Measurements from ENCODE around the gene CDK8.

Gene CDK8

GRCh38 chr13:26386026-26386425, 132.1 kb downstream of the CDK8 start:
- H3K4me3 ChIP-seq (ENCODE audit: low read depth, low read length), result no peak overlapping the region
- no peak for TF ChIP-seq CTCF (IDR thresholded peaks at IDR 0.05; ENCODE audit: insufficient read depth, low read depth, low read length, missing control alignments)
- no peak for DNase-seq (ENCODE audit: low read depth)

- no peak for TF ChIP-seq CTCF (IDR thresholded peaks at IDR 0.05; ENCODE audit: insufficient read depth, low read depth, low read length, missing control alignments)
- H3K4me3 ChIP-seq (ENCODE audit: low read depth, low read length), result no peak overlapping the region
- DNase-seq (ENCODE audit: low read depth), result no peak
Measured at GRCh38 chr13:26390203-26390602, 136.3 kb downstream of the CDK8 start.

GRCh38 chr13:26400545-26400944, 146.6 kb downstream of the CDK8 start:
- TF ChIP-seq CTCF (IDR thresholded peaks at IDR 0.05; ENCODE audit: insufficient read depth, low read depth, low read length, missing control alignments), result no peak
- DNase-seq (ENCODE audit: low read depth), result no peak
- no peak overlapping the region for H3K4me3 ChIP-seq (ENCODE audit: low read depth, low read length)

- no peak for TF ChIP-seq CTCF (IDR thresholded peaks at IDR 0.05; ENCODE audit: insufficient read depth, low read depth, low read length, missing control alignments)
- no peak for DNase-seq (ENCODE audit: low read depth)
- H3K4me3 ChIP-seq (ENCODE audit: low read depth, low read length), result no peak overlapping the region
Measured at GRCh38 chr13:26401069-26401468, 147.1 kb downstream of the CDK8 start.

GRCh38 chr13:26401578-26402021, 147.7 kb downstream of the CDK8 start:
- no peak overlapping the region for H3K4me3 ChIP-seq (ENCODE audit: low read depth, low read length)
- no peak for DNase-seq (ENCODE audit: low read depth)
- TF ChIP-seq CTCF (IDR thresholded peaks at IDR 0.05; ENCODE audit: insufficient read depth, low read depth, low read length, missing control alignments), result no peak

- no peak overlapping the region for H3K4me3 ChIP-seq (ENCODE audit: low read depth, low read length)
- DNase-seq (ENCODE audit: low read depth), result no peak
- TF ChIP-seq CTCF (IDR thresholded peaks at IDR 0.05; ENCODE audit: insufficient read depth, low read depth, low read length, missing control alignments), result no peak
Measured at GRCh38 chr13:26406791-26407190, 152.9 kb downstream of the CDK8 start.

GRCh38 chr13:26411206-26411605, 157.3 kb downstream of the CDK8 start:
- no peak for DNase-seq (ENCODE audit: low read depth)
- H3K4me3 ChIP-seq (ENCODE audit: low read depth, low read length), result no peak overlapping the region
- no peak for TF ChIP-seq CTCF (IDR thresholded peaks at IDR 0.05; ENCODE audit: insufficient read depth, low read depth, low read length, missing control alignments)

Data from GM12865 (cell line).